ENCODE data around the gene B4GALT3. TPM values are rescaled to one million over a fixed set of nuclear protein-coding genes. Genes with fewer than 3 reads are reported as not detected.

The B4GALT3 gene
- total and polyA plus RNA-seq, 2 of the 8 experiments (the other 6 are each of a cell fraction or from before 2014, with no cell fraction given), result 42.3 to 43.0 TPM

DNA sequence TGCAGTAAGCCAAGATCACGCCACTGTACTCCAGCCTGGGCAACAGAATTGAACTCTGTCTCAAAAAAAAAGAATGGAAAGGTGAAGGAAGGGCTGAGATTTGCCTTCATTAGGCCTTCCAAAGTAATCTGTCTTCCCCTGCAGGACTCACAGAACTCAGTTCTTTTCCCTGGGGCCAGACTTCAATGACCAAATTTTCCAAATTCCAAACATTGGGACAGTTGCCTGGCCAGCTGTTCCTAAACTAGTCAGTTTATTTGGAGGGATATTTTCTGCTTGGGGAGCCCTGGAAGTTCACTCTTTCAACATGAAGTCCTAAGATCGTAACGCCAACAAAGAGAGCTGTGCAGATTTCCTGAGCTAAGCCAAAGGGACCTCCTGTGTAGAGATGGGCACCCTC lies 39.4 kb downstream of the B4GALT3 start:
- no peak for FAIRE-seq
- H3K27me3 ChIP-seq (replicated peaks in 1 of 4; ENCODE audit: control insufficient read depth in 3 of 4, extremely low read depth in 1 of 4, insufficient read depth in 3 of 4, low read length in 3 of 4), result no peaks in the 10 kb centered on the region
- H2BK20ac ChIP-seq (ENCODE audit: low read length), result no peak overlapping the region
- H4K5ac ChIP-seq (ENCODE audit: insufficient read length, low read depth, low read length), result no peak overlapping the region
- H3K4me3 ChIP-seq (ENCODE audit: extremely low read depth in 1 of 4, insufficient read depth in 2 of 4, low read depth in 3 of 4, low read length in 4 of 4), result no peak overlapping the region
- H3K14ac ChIP-seq (ENCODE audit: insufficient read length), result no peak overlapping the region
- no peak overlapping the region for H3K56ac ChIP-seq (replicated peaks; ENCODE audit: insufficient read length, low read depth, low read length)
- H2AFZ ChIP-seq (ENCODE audit: low read length), result no peak overlapping the region
- no peak overlapping the region for H4K91ac ChIP-seq (replicated peaks; ENCODE audit: insufficient read length, low read length)
- no peak overlapping the region for H2AK5ac ChIP-seq (ENCODE audit: low read depth, low read length)
- ChIA-PET POLR2A (ENCODE audit: partially characterized antibody) (interaction anchor here (0.7 to 9.6 kb wide), 5 partner anchors 10 to 63 kb away, joined by 3 to 130 read pairs (median 4); partner anchors contain the start of genes UFC1 and USP21), CTCF (ENCODE audit: partially characterized antibody) (interaction anchor here (0.6 to 7.3 kb wide), 19 partner anchors 9 to 519 kb away, joined by 3 to 58 read pairs (median 4); partner anchors contain the start of genes ARHGAP30, ITLN2, KLHDC9 and PPOX)
- no peak overlapping the region for H2BK5ac ChIP-seq (ENCODE audit: low read depth, low read length)
- no peak overlapping the region for H2BK15ac ChIP-seq (ENCODE audit: low read length)
- H3K79me1 ChIP-seq (ENCODE audit: low read depth, low read length), result peaks cover 6% of the 10 kb centered on the region; the same call in 1 of the 2 replicates
- no peak overlapping the region for H4K8ac ChIP-seq (ENCODE audit: extremely low read depth, insufficient read depth, low read length)
- 89% methylated on average over 3 of the region's 3 CpGs; no CpG with 5 or more reads in 1 of the 2 experiments for WGBS, 2 experiments (ENCODE audit: extremely low coverage in 1 of 2, insufficient coverage in 1 of 2, insufficient read length in 1 of 2, insufficient replicate concordance in 2 of 2, low coverage in 1 of 2, low lambda C conversion rate in 2 of 2, missing lambda C conversion rate in 1 of 2)
- no peaks in the 10 kb centered on the region for H3K4me1 ChIP-seq (replicated peaks in 1 of 4; ENCODE audit: control insufficient read depth in 3 of 4, insufficient read depth in 4 of 4, low read length in 3 of 4)
- no peak overlapping the region for H3K27ac ChIP-seq (ENCODE audit: low read depth, low read length)
- H3K23me2 ChIP-seq (ENCODE audit: low read depth, low read length), result peaks cover 4% of the 10 kb centered on the region
- H4K20me1 ChIP-seq (replicated peaks in 1 of 2; ENCODE audit: control insufficient read depth in 1 of 2, insufficient read depth in 2 of 2, low read length in 2 of 2), result peaks cover 0 to 1% of the 10 kb centered on the region in 2 experiments
- H3K36me3 ChIP-seq (ENCODE audit: control insufficient read depth in 2 of 4, insufficient read depth in 4 of 4, low read length in 3 of 4), result no peaks in the 10 kb centered on the region; a peak in 1 of 8 replicates
- no peak overlapping the region for H3K9ac ChIP-seq (replicated peaks in 1 of 4; ENCODE audit: extremely low read depth in 1 of 4, low read depth in 3 of 4, low read length in 3 of 4)
- DNase-seq (ENCODE audit: low read depth in 1 of 2, low spot score in 2 of 2), result no peak
- H3K9me3 ChIP-seq (ENCODE audit: insufficient read depth in 2 of 2, low read depth in 1 of 2, low read length in 1 of 2), result no peaks in the 10 kb centered on the region
- no peak overlapping the region for H2BK120ac ChIP-seq (replicated peaks; ENCODE audit: low read depth, low read length)
- H3K4me2 ChIP-seq (ENCODE audit: insufficient read depth in 1 of 2, low read depth in 2 of 2, low read length in 2 of 2), result no peak overlapping the region
- no peak overlapping the region for H3K18ac ChIP-seq (ENCODE audit: extremely low read depth, low read length)
- H2BK12ac ChIP-seq (ENCODE audit: low read depth, low read length), result no peak overlapping the region
- no peak overlapping the region for H3K4ac ChIP-seq (replicated peaks; ENCODE audit: insufficient read length, low read depth, low read length)
- no peak overlapping the region for H3K23ac ChIP-seq (ENCODE audit: insufficient read length)
- H3K79me2 ChIP-seq (ENCODE audit: control insufficient read depth in 1 of 2, insufficient read depth in 2 of 2, low read length in 2 of 2), result peaks cover 0 to 10% of the 10 kb centered on the region in 2 experiments; a peak in 2 of 4 replicates
- TF ChIP-seq JUND (IDR thresholded peaks at IDR 0.05; ENCODE audit: low read length) (no peak), TAF7 (optimal IDR thresholded peaks at IDR 0.05; ENCODE audit: borderline replicate concordance, low read depth, low read length) (no peak), SIX5 (IDR thresholded peaks at IDR 0.05; ENCODE audit: low read depth, low read length) (no peak), KDM1A (IDR thresholded peaks at IDR 0.05; ENCODE audit: borderline replicate concordance, low read length) (no peak), RBBP5 (IDR thresholded peaks at IDR 0.05; ENCODE audit: borderline replicate concordance, low read depth, low read length) (no peak), POLR2AphosphoS5 (IDR thresholded peaks at IDR 0.05; ENCODE audit: low read depth, low read length) (no peak), BCL11A (IDR thresholded peaks at IDR 0.05; ENCODE audit: low read depth in 2 of 2, low read length in 2 of 2) (no peak), TCF12 (IDR thresholded peaks at IDR 0.05; ENCODE audit: low read depth, low read length) (no peak), SP2 (IDR thresholded peaks at IDR 0.05; ENCODE audit: low read length) (no peak), HDAC6 (IDR thresholded peaks at IDR 0.05; ENCODE audit: low read depth, low read length) (no peak), YY1 (IDR thresholded peaks at IDR 0.05; ENCODE audit: low read depth, low read length) (no peak), RNF2 (IDR thresholded peaks at IDR 0.05; ENCODE audit: borderline replicate concordance, low read depth, low read length, missing control alignments, poor library complexity, severe bottlenecking) (no peak), ASH2L (IDR thresholded peaks at IDR 0.05; ENCODE audit: low read length) (no peak)
- TF ChIP-seq, protein P1, sequence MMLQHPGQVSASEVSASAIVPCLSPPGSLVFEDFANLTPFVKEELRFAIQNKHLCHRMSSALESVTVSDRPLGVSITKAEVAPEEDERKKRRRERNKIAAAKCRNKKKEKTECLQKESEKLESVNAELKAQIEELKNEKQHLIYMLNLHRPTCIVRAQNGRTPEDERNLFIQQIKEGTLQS (IDR thresholded peaks at IDR 0.05; ENCODE audit: insufficient read depth, low read depth, low read length), result no peak

Measured in H1 (cell line).